HG02623 (cell line): ENCODE results near the gene FAAH.

Experiments used
- ATAC-seq: cut with Tn5 transposase; IDR thresholded peaks from one replicate; pipeline ENCODE4 v1.9.1; 2021; ENCODE audit warnings: moderate library complexity; ENCODE audit not compliant: unreplicated experiment

Gene FAAH

GRCh38 chr1:46421739-46422138 lies 27.6 kb downstream of the FAAH start:
- no peak for ATAC-seq

DNA sequence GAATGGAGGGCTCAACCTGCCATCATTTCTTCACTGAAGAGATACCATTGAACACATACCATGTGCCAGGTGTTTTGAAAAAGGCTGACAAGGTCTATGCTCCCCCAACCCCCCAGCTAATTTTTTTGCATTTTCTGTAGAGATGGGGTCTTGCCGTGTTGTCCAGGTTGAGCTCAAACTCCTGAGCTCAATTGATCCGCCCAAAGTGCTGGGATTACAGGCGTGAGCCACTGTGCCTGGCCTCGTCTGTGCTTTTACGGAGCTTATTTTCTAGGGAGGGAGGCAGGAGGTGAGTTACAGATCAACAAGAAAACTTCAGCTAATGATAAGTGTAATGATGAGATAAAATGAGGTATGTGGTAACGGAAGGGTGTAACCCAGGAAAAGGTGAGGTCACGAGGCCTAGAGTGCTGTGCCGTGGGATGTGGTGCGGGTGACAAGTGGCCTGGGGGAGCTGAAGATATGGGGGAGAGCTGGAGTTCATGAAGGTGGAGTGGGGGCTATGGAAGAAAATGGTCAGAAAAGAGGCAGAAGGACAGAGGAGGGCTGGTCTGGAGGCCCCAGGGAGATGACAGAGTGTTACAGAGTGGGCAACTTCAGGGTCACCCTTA lies 28.2 kb downstream of the FAAH start:
- no peak for ATAC-seq

GRCh38 chr1:46423574-46424240 lies 29.6 kb downstream of the FAAH start:
- ATAC-seq = no peak

DNA sequence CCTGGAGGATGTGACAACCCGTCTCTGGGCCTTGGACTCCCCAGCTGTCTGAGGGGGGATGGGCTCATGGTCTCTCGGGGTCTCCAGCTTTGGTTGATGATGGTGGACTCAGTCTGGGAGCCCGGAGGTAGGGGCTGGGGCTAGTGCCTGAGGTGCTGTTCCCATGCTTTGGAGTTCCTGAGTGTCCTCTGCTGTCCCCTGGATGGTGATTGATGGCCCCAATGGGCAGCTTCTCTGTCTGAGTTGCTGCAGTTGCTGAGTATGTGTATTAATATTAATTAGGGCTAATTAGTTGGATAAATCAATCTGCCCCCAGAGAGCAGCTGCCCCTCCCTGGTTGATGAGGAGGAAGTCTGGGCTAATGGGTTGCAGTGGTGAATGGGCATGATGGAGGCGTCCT lies 30.6 kb downstream of the FAAH start:
- no peak for ATAC-seq

DNA sequence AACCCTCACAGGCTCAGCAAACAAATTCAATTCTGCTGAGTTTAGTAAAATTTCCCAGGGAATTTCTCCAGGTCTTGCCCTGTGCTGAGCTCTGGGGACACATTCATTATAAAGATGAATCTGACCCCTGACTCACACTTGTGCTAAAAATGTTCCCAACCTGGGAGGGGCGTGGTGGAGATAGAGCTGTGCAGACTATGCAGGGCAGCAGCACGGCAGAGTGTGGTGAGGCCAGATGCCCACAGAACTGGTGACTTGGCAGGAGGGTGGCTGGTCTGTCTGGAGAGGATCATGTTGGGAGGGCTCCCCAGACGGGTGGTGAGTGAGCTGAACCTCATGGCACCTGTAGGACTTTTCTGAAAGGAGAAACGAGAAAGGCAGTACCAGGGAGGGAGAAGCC lies 31.6 kb downstream of the FAAH start:
- no peak for ATAC-seq

GRCh38 chr1:46427541-46427940 lies 33.4 kb downstream of the FAAH start:
- no peak for ATAC-seq

GRCh38 chr1:46429436-46429835 lies 35.3 kb downstream of the FAAH start:
- ATAC-seq = no peak

DNA sequence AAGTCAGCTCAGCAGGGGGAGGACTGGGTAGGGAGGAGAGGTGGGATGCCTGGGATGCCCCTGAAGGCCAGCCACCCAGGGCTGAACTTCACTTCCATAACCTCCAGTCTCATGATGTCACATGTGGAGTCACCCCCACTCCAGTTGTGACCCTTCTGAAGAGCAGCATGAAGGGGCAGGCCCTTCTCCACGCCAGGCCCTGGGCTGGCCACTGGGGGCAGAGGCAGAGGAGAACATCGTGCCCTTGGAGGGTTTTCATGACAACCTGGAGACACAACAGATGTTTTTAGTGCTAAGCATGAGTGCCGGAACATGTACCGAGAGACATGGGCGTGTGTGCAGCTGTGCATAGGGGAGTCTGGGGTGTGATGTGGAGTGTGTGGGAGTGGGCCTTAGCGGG lies 37.6 kb downstream of the FAAH start:
- ATAC-seq = no peak

DNA sequence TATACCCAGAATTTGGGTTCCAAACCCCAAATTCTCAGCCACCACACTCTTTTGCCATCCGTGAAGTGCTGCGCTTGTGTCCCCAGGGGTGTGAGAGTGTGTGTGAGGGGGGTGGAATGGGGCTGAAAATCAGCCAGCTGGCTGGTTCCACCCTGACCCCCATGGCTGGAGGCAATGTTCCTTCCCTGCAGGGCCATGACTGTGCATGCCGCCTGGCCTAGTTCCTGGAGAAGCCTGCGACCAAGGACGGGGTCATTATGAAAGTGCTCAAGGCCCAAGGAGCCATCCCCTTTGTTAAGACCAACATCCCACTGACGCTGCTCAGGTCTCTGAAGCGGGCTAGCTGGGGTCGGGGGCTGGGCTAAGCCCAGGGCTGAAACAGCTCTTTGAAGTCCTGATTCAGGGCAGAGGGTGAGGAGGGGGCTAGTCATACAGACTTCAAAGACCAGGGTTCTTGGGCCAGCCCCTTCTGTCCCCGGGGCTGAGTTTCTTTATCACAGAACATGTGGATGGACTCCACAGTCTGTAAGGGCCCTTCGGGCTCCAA lies 38.7 kb downstream of the FAAH start:
- no peak for ATAC-seq

DNA sequence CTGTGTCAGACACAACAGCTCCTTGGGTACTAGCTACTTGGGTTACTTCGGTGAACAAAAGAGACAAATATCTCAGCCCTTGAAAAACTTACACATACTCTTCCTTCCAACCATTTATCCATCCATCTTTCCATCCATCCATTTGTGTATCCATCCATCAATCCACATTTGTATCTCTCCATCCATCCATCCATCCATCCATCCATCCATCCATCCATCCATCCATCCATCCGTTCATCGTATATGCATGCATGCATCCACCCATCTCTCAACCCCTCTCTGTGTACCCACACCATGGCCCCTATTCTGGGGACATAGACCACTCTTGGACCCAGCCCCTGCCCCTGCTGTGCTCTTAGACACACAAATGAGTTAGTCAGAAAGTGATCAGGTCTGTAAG lies 40.2 kb downstream of the FAAH start:
- no peak for ATAC-seq

DNA sequence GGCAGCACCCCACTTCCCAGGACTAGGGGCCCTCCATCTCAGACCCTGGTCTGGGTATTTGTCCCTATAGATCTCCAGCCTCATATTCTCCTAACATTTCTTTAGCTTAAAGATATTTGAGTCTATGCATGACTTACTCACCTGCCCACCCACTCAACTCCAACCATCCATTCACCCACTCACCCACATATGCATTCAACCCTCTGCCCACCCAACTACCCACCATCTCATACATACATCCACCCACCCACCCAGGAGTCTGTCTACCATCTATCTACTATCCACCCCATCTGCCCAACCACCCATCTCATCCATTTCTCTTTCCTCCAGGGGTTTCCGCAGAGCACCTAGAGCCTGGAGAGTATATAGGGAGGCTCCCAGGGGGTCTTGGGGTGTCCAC lies 42.7 kb downstream of the FAAH start:
- no peak for ATAC-seq

DNA sequence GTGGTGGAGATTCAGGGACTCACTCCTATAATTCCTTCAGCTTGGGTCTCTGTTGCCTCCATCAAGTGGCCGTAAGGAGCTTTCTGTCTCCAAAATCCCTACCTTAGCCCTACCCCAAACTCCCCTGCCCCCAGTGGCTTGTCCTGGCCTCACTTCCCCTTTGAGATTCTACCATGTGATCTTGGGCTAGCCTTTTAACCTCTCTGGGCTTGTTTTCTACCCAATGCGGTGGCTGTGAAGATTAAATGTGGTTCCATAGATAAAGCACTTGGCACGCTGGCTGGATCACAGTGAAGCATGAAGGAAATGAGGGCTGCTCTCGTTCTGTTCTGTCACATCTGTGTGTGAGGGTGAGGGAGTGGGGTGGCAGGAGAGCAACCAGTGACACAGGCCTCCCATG lies 43.6 kb downstream of the FAAH start:
- ATAC-seq = no peak

DNA sequence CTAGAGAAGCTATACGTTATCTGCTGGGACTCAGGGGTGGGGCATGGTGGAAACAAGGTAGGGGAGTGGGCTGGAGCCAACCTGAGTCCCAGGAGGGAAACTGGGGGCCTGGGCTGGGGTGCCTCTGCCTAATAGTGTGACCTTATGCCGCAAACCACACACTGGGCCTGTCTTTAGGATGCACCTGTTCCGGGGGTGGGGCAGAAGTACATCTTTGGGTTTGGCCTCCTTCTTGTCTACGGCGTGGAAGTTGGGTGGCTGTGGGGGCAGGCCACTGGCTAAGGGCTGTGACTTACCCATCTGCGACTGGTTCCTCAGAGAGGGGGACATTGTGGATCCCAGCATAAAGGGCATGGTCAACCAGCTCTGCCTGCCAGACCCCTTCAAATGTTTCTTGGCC lies 44.2 kb downstream of the FAAH start:
- no peak for ATAC-seq

- no peak for ATAC-seq
Observed at GRCh38 chr1:46440478-46440877, 46.4 kb downstream of the FAAH start.

GRCh38 chr1:46442317-46443161 lies 48.4 kb downstream of the FAAH start:
- peak; percentile 66 for ATAC-seq

DNA sequence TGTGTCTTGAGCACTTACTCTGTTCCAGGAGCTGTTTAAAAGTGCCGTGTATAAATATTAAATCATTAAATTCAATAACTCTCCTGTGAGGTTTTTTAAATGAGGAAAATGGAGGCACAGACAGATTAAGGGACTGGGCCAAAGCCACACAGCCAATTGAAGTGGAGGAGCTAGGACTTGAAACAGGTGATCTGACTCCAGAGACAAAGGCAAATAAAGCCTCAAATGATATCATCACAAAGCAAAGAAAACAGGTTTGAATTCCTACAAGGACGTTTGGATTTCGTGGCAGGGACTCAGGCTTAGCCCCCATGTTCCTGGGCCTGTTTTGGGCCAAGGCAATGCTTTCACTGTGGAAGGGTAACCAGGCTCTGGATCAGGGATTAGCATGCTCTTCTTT lies 50.3 kb downstream of the FAAH start:
- no peak for ATAC-seq

DNA sequence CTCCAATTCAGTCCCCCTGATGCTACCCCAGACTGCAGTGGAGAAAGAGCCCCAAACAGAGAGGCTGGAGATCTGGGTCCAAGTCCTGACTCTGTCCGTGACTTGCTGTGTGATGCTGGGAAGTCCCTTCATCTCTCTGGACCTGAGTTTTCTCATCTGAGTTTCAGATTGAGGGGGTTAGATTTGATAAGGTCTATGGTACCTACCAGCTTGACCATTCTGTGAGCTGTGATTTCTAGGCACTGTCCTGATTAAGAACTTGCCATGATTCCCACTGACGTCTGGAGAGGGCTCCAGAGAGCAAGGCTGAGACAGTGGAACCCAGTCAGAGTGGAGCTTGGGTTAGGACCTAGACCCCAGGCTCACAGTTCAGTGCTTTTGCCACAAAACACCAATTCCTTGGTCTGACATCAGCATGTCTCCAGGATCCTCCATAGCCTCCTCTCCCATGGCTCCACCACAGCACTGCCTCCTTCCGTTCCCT lies 51.7 kb downstream of the FAAH start:
- no peak for ATAC-seq

- ATAC-seq = no peak
Observed at GRCh38 chr1:46446646-46447498, 52.8 kb downstream of the FAAH start.

DNA sequence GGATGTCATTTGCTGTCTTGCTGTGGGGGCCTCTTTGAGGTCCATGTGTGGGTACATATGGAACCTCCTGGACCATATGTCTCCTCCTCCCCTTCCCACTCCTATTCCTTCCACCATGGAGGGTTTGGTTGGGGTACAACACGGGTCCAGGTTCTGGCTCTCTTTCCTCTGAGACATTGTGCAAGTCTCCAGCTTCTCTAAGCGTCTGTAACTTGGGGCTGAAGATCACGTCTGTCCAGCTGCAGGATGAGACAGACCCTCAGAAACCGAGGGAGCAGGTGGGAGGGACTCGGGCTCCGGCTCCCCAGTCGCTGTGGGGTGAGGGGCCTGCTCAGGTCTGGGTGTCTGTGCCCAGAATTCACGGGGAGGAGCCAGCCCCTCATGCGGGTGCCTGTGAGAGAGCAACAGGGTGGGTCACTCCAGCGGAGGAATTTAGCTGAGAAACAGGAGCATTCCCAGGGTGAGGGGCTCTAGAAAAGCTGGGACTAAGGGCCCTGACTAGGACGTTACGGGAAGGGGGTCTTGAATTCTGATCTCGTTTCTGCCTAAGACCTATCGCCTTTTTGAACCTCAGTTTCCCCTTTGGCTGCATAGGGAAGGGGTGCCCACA lies 53.5 kb downstream of the FAAH start:
- ATAC-seq = no peak
